Femur (tissue), 1 donor: Measurements from ENCODE around the gene UTP14A.

Source experiments
- DNase-seq: peaks from one replicate; pipeline ENCODE4 v3.0.0-alpha.2; 2017

UTP14A gene

GRCh38 chrX:129953881-129954280, 47.9 kb downstream of the UTP14A start:
- no peak for DNase-seq

- DNase-seq, result no peak
Observed at GRCh38 chrX:129954804-129955203, 48.8 kb downstream of the UTP14A start.

DNA sequence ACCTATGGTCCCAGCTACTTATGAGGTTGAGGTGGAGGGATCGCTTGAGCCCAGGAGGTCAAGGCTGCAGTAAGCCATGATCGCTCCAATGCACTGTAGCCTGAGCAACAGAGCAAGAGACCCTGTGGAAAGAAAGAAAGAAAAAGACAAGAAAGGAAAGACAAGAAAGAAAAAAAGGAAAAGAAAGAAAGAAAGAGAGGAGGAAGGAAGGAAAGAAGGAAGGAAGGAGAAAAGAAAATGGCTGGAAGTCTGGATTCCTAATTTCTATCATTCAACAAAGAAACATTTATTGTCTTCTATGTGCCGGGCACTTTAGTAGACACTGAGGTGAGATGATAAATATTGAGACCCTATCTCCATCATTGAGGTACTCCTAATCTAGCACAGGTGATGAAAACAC, 49.7 kb downstream of the UTP14A start:
- DNase-seq, result no peak

GRCh38 chrX:129956145-129956544, 50.2 kb downstream of the UTP14A start:
- DNase-seq, result no peak

DNA sequence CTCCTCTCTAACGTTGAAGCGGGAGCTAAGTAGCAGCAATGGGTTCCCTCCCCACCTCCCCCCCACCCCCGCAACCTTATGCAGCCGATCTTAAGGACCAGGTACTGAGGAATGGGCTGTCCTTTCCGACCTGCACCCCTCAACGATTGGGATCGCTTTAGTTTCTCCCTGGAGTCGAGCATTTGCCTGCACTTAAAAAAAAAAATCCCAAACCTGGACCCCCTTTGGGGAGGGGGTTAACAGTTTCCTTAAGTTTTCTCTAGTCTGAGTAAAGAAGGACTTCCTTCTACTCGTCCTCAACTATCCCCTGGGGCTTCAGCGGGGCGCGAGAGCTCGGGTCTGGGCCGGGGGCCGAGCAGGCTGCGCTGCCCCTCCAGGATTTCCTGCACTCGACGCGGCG, 50.8 kb downstream of the UTP14A start:
- no peak for DNase-seq

DNA sequence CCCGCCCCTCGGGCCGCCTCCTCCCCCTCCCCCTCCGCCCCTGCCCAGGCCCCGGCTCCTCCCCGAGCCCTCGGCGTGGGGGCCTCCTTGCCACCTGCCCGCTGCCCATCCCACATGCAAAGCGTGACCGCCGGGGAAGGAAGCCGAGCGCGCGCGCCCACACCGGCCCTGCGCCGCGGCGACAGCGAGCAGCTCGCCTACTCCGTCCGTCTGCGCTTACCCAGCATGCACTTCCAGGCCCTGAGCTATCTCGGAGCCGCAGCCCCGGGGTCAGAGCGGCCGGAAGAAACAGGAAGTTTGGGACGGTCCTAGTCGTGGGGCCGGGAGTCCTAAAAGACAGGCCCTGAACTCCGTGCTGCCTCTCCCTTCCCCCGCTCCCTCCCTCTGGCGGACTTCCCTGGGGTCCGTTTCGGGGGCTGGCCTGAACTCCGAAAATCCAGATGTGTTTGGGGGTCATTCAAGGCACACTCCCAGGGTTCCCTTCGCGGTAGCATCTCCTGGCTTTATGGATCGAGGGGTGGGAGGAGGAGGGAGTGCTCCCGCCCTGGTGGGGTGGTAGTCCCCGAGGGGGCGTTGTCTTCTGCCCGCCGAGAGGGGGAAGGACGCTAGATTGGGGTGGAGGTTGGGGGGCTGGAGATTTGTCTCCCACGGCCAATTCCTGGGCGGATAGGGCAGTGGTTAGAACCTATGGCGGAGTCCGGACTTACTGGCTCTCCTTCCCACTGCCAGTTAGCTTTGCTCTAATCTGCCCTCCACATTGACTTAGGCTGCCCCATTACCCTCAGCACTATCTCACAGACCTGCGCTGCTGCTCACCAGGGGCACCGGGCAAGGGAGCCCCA, 51.5 kb downstream of the UTP14A start:
- peak; percentile 83 for DNase-seq

DNA sequence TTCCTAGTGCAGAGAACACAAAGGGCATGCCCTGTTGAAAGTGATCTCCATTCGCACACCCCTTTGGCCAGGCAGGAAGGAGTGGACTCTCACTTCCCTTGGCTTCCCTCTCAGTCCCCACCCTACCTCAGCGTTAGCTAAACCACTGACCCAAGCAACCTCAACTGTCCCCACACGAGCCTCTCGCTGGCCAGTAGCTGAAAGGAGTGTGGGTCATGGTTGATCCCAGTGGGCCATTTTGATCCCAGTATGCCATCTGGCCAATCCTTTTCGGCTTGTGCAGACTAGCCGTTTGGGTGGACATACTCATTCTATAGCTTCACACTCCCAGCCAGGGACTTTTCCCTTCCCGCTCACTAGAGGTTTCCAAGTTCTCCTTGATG, 52.1 kb downstream of the UTP14A start:
- DNase-seq, result no peak

GRCh38 chrX:129958814-129959492, 53.0 kb downstream of the UTP14A start:
- DNase-seq, result no peak

DNA sequence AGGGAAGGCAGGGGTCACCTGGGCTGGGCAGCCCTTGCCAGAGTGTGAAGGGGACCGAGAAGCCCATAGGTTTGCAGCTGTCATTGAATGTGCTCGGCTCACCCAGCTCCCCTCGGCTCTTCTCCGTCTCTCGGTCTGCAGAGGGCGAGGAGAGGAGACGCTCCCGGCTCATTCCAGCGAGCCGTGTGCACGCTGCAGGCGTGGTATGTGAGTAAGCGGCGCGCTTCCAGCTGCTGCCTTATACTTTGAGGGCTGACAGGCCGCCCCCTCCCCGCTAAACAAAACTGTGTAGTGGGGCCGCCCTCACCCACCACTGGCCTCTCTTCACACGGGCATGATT, 53.5 kb downstream of the UTP14A start:
- no peak for DNase-seq

DNA sequence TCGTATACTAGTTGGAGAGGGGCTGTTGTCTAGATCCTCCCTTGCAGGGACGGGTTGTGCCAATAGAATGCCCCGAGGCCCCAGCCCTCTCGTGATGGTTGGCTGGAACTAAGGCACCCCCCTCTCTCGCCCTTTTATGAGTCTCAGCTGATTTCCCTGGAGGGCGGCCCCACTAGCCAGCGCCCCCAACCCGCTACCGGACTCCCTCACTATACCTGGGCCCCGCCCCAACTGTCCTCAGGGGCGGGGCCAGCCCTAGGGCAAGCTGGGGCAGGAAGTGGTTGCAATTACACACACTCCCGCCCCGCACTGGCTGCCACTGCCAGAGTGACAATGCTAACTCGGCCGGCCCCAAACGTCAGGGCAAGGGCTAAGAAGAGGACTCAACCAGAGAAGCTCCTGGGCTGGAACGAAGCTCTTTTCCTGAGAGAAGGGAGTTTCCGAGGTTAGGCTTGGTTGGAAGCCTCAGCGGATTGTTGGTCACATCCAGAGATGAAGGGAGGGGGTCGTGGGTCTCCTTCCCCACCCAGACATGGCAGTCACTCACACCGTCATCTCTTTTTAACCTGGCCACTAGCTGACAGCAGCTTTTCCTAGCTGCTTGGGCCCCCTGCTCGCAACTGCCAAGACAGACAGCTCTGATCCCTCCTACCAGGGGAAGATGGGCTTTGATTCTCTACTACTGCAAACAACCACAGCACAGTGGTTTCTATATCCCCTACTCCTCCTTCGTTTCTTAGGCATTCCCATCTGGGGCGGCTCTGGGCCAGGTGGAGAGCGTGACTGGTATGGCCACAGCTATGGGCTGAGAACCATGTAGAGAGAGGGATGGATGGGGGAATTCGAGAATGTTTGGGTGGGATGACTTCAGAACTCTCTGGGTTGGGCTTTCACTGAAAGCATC, 55.5 kb downstream of the UTP14A start:
- peak; percentile 43 for DNase-seq

DNA sequence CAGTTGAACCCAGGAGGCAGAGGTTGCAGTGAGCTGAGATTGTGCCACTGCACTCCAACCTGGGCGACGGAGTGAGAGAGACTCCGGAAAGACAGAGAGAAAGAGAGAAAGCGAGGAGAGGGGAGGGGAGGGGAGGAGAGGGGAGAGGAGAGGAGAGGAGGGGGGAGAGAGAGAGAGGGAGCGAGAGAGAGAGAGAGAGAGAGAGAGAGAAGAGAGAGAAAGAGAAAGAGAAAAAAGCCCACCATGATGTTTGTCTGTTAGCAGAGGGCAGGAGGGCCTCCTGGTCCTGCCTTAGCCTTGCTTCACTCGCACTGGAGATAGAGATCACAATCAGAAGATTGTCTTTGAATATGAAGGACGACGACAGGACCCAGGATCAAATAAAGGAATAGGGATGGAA, 57.8 kb downstream of the UTP14A start:
- no peak for DNase-seq

- DNase-seq, result no peak
Observed at GRCh38 chrX:129965166-129965565, 59.2 kb downstream of the UTP14A start.

DNA sequence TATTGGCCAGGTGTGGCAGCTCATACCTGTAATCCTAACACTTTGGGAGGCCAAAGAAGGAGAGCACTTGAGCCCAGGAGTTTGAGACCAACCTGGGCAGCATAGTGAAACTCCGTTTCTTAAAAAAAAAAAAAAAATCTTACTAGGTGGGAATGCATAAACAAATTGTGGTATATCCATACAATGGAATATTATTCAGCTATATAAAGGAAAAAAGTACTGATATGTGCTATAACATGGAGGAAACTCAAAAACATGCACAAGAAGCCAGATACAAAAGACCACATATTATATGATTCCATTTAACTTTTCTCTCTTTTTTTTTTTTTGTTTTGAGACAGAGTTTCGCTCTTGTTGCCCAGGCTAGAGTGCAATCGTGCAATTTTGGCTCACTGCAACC, 63.0 kb downstream of the UTP14A start:
- DNase-seq, result no peak

- DNase-seq, result no peak
Observed at GRCh38 chrX:129976441-129976840, 70.5 kb downstream of the UTP14A start.
